SK-N-SH (cell line): ENCODE data around the gene FXR2. TPM values are rescaled to one million over a fixed set of nuclear protein-coding genes. Genes with fewer than 3 reads are reported as not detected.
A peak's percentile ranks its signal among the peaks of the same experiment; 100 is the strongest.

Experiments used
- CTCF ChIA-PET: fragments of 300-600, 350-600 bp; formaldehyde crosslinking; extraction: SDS; loops from one replicate; lab custom pipeline; 2021; lab: Yijun Ruan, JAX
- POLR2A ChIA-PET: fragments of 350-600 bp; sonication (Branson Sonifier 250); formaldehyde crosslinking; extraction: SDS; loops from one replicate; lab custom pipeline; 2020; ENCODE audit warnings: antibody characterized with exemption, inconsistent platforms; lab: Yijun Ruan, JAX
- DNase-seq: peaks from one replicate; pipeline ENCODE4 v3.0.0; 2012
- H2AFZ ChIP-seq: fragments of 200-600 bp; sonication (generic); 2 replicates; pipeline ENCODE4 v1.8.1; 2016; ENCODE audit warnings: antibody characterized with exemption, mild to moderate bottlenecking, low read depth
- H3F3A ChIP-seq: fragments of 200-600 bp; sonication (generic); replicated peaks from 2 replicates; pipeline ENCODE3; 2016; ENCODE audit warnings: antibody characterized with exemption, mild to moderate bottlenecking; ENCODE audit not compliant: insufficient read depth
- H3K27ac ChIP-seq, 2 experiments: fragments of 200-500 bp in 1 of 2; fragments of 200-600 bp in 1 of 2; sonication (Bioruptor generic) in 1 of 2; sonication (generic), shearing (Covaris generic) in 1 of 2; 2 replicates each; pipeline versions ENCODE4 v1.5.1 to v1.6.1; 2014 to 2016; ENCODE audit warnings: low read depth in 2 of 2, inconsistent platforms in 1 of 2, low read length in 1 of 2, mild to moderate bottlenecking in 1 of 2, mixed read lengths in 1 of 2
- H3K27me3 ChIP-seq: fragments of 200-600 bp; sonication (generic), shearing (Covaris generic); 2 replicates; pipeline ENCODE4 v1.6.1; 2016; ENCODE audit warnings: mixed run types; ENCODE audit not compliant: insufficient read depth
- H3K36me3 ChIP-seq, 2 experiments: fragments of 200-500 bp in 1 of 2; fragments of 200-600 bp in 1 of 2; sonication (Bioruptor generic) in 1 of 2; sonication (generic) in 1 of 2; replicated peaks in 1 of 2; 2 replicates each; pipeline versions ENCODE3 to v1.5.1; 2014 to 2016; ENCODE audit warnings: low read length in 1 of 2, mild to moderate bottlenecking in 1 of 2; ENCODE audit not compliant: insufficient read depth in 2 of 2, control insufficient read depth in 1 of 2
- H3K4me1 ChIP-seq, 2 experiments: fragments of 200-500 bp in 1 of 2; fragments of 200-600 bp in 1 of 2; sonication (Bioruptor generic) in 1 of 2; sonication (generic), shearing (Covaris generic) in 1 of 2; 2 replicates each; pipeline versions ENCODE4 v1.5.1 to v1.6.1; 2014 to 2016; ENCODE audit warnings: low read depth in 1 of 2, low read length in 1 of 2, mixed run types in 1 of 2; ENCODE audit not compliant: insufficient read depth in 2 of 2, control insufficient read depth in 1 of 2
- H3K4me2 ChIP-seq: fragments of 200-600 bp; sonication (generic), shearing (Covaris generic); 2 replicates; pipeline ENCODE4 v1.6.1; 2017; ENCODE audit warnings: mixed run types
- H3K4me3 ChIP-seq, 2 experiments: fragments of 200-500 bp in 1 of 2; fragments of 200-600 bp in 1 of 2; sonication (Bioruptor generic) in 1 of 2; sonication (generic), shearing (Covaris generic) in 1 of 2; 2 replicates each; pipeline versions ENCODE4 v1.5.1 to v1.8.1; 2014 to 2016; ENCODE audit warnings: low read depth in 2 of 2, inconsistent platforms in 1 of 2, low read length in 1 of 2, mild to moderate bottlenecking in 1 of 2, mixed read lengths in 1 of 2, moderate library complexity in 1 of 2
- H3K79me2 ChIP-seq: fragments of 200-600 bp; sonication (generic); 2 replicates; pipeline ENCODE4 v1.8.1; 2017; ENCODE audit warnings: mild to moderate bottlenecking; ENCODE audit not compliant: insufficient read depth
- H3K9ac ChIP-seq: fragments of 200-600 bp; sonication (generic); 2 replicates; pipeline ENCODE4 v1.6.1; 2017; ENCODE audit warnings: mixed run types
- H3K9me2 ChIP-seq: fragments of 200-600 bp; sonication (generic); 2 replicates; pipeline ENCODE4 v1.6.1; 2017; ENCODE audit warnings: mixed run types
- H3K9me3 ChIP-seq: fragments of 200-600 bp; sonication (generic); 2 replicates; pipeline ENCODE4 v1.6.1; 2017; ENCODE audit warnings: mixed run types, mild to moderate bottlenecking, moderate library complexity
- H4K20me1 ChIP-seq: fragments of 200-600 bp; sonication (generic); 2 replicates; pipeline ENCODE4 v1.6.1; 2017; ENCODE audit warnings: mild to moderate bottlenecking, mixed run types; ENCODE audit not compliant: insufficient read depth
- ELF1 ChIP-seq: IDR thresholded peaks from 2 replicates; pipeline ENCODE4 v1.4.0; 2012
- EP300 ChIP-seq, 2 experiments: IDR thresholded peaks; 2 replicates each; pipeline versions ENCODE4 v1.4.0 to v1.6.1; 2012; ENCODE audit warnings: borderline replicate concordance in 1 of 2, low read depth in 1 of 2, low read length in 1 of 2
- GATA2 ChIP-seq: sonication (generic); formaldehyde crosslinking; IDR thresholded peaks from 2 replicates; pipeline ENCODE4 v1.5.0; 2020; ENCODE audit warnings: mild to moderate bottlenecking, missing genetic modification reagents
- IRF3 ChIP-seq: fragments of 150-350 bp; IDR thresholded peaks from 2 replicates; pipeline ENCODE4 v1.6.1; 2016; ENCODE audit warnings: mild to moderate bottlenecking, low read depth, low read length
- JUND ChIP-seq: IDR thresholded peaks from 2 replicates; pipeline ENCODE4 v1.4.0; 2012
- MXI1 ChIP-seq: IDR thresholded peaks from 2 replicates; pipeline ENCODE4 v1.6.1; 2012; ENCODE audit warnings: mild to moderate bottlenecking, low read depth, low read length, improper control_type of control experiment
- RAD21 ChIP-seq: IDR thresholded peaks from 2 replicates; pipeline ENCODE4 v1.6.1; 2012; ENCODE audit warnings: mild to moderate bottlenecking, low read length
- RCOR1 ChIP-seq: fragments of 150-350 bp; IDR thresholded peaks from 2 replicates; pipeline ENCODE4 v1.6.1; 2017; ENCODE audit warnings: antibody characterized with exemption, low read length
- SMC3 ChIP-seq: IDR thresholded peaks from 2 replicates; pipeline ENCODE4 v1.6.1; 2012; ENCODE audit warnings: low read depth, low read length, improper control_type of control experiment
- WGBS: methylation state at CpG from one replicate; pipeline ENCODE4 v1.1.6; 2017; ENCODE audit warnings: low lambda C conversion rate; 5-methylcytosine and 5-hydroxymethylcytosine counted together
- polyA plus RNA-seq, 3 experiments: library from polyadenylated mRNA; depleted of rRNA; stranded (reverse); fragments of >200 nt; gene quantifications; 2 replicates each; pipeline ENCODE4 v1.2.3, GENCODE V29; 2012
- TF ChIP-seq, protein P1 (sequence below): fragments of 200-600 bp; sonication (generic); IDR thresholded peaks from 2 replicates; pipeline ENCODE4 v1.6.1; 2017; ENCODE audit warnings: antibody characterized with exemption, mild to moderate bottlenecking, moderate library complexity
- TF ChIP-seq, protein P2 (sequence below): IDR thresholded peaks from 2 replicates; pipeline ENCODE4 v1.6.1; 2012; ENCODE audit warnings: mild to moderate bottlenecking, low read depth, low read length, moderate library complexity

FXR2 gene
- polyA plus RNA-seq, 1 of the 3 experiments (the other 2 are of a cell fraction): 56.4 TPM

- H3K27ac ChIP-seq: no peak overlapping the region
- no peaks in the 10 kb centered on the region for H3K36me3 ChIP-seq
- H3K4me3 ChIP-seq: no peak overlapping the region
- H2AFZ ChIP-seq: no peak overlapping the region
- H4K20me1 ChIP-seq: no peaks in the 10 kb centered on the region
- CTCF ChIA-PET: interaction anchor here (0.6 to 11.8 kb wide), 14 partner anchors 8 to 90 kb away, joined by 3 to 166 read pairs (median 6); partner anchors contain the start of genes ATP1B2, EFNB3, TP53 and WRAP53
- no peaks in the 10 kb centered on the region for H3K79me2 ChIP-seq
- POLR2A ChIA-PET: interaction anchor here (0.6 to 2.1 kb wide), 3 partner anchors 53 to 298 kb away, joined by 3 to 17 read pairs (median 3); partner anchors contain the start of genes TP53 and WRAP53
- no peaks in the 10 kb centered on the region for H3K9me3 ChIP-seq
- no peak overlapping the region for H3K4me2 ChIP-seq
- DNase-seq: peak; percentile 89
- peaks cover 0 to 10% of the 10 kb centered on the region in 2 experiments; a peak in 1 of 4 replicates for H3K4me1 ChIP-seq
- H3K9ac ChIP-seq: no peak overlapping the region
- H3K27me3 ChIP-seq: no peaks in the 10 kb centered on the region
- no peaks in the 10 kb centered on the region for H3F3A ChIP-seq
- no peaks in the 10 kb centered on the region for H3K9me2 ChIP-seq
- TF ChIP-seq, protein P1, sequence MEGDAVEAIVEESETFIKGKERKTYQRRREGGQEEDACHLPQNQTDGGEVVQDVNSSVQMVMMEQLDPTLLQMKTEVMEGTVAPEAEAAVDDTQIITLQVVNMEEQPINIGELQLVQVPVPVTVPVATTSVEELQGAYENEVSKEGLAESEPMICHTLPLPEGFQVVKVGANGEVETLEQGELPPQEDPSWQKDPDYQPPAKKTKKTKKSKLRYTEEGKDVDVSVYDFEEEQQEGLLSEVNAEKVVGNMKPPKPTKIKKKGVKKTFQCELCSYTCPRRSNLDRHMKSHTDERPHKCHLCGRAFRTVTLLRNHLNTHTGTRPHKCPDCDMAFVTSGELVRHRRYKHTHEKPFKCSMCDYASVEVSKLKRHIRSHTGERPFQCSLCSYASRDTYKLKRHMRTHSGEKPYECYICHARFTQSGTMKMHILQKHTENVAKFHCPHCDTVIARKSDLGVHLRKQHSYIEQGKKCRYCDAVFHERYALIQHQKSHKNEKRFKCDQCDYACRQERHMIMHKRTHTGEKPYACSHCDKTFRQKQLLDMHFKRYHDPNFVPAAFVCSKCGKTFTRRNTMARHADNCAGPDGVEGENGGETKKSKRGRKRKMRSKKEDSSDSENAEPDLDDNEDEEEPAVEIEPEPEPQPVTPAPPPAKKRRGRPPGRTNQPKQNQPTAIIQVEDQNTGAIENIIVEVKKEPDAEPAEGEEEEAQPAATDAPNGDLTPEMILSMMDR: peak; percentile 67
- TF ChIP-seq SMC3 (peak; percentile 80), MXI1 (0 out of 2 replicates have a peak, but pooled peaks have one; percentile 34), EP300 (IDR thresholded peaks at IDR 0.05; ENCODE audit: borderline replicate concordance in 1 of 2, low read depth in 1 of 2, low read length in 1 of 2) (0 out of 4 replicates have a peak, but pooled peaks of 1 of the 2 experiments have one; percentile 22), JUND (no peak), RCOR1 (no peak), GATA2 (no peak), IRF3 (no peak), ELF1 (no peak), RAD21 (peak; percentile 87)
- TF ChIP-seq, protein P2, sequence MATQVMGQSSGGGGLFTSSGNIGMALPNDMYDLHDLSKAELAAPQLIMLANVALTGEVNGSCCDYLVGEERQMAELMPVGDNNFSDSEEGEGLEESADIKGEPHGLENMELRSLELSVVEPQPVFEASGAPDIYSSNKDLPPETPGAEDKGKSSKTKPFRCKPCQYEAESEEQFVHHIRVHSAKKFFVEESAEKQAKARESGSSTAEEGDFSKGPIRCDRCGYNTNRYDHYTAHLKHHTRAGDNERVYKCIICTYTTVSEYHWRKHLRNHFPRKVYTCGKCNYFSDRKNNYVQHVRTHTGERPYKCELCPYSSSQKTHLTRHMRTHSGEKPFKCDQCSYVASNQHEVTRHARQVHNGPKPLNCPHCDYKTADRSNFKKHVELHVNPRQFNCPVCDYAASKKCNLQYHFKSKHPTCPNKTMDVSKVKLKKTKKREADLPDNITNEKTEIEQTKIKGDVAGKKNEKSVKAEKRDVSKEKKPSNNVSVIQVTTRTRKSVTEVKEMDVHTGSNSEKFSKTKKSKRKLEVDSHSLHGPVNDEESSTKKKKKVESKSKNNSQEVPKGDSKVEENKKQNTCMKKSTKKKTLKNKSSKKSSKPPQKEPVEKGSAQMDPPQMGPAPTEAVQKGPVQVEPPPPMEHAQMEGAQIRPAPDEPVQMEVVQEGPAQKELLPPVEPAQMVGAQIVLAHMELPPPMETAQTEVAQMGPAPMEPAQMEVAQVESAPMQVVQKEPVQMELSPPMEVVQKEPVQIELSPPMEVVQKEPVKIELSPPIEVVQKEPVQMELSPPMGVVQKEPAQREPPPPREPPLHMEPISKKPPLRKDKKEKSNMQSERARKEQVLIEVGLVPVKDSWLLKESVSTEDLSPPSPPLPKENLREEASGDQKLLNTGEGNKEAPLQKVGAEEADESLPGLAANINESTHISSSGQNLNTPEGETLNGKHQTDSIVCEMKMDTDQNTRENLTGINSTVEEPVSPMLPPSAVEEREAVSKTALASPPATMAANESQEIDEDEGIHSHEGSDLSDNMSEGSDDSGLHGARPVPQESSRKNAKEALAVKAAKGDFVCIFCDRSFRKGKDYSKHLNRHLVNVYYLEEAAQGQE: no peak
- 22% methylated on average over 5 of the region's 5 CpGs for WGBS
These were observed 19.7 kb upstream of the FXR2 start for GRCh38 chr17:7634384-7634783.
